ENCODE measurements around the gene SETD7. TPM values are rescaled to one million over a fixed set of nuclear protein-coding genes. Genes with fewer than 3 reads are reported as not detected.

The SETD7 gene
- total RNA-seq, 4 donors from 2014 or later, result 73.1 to 134 (median 113) TPM

DNA sequence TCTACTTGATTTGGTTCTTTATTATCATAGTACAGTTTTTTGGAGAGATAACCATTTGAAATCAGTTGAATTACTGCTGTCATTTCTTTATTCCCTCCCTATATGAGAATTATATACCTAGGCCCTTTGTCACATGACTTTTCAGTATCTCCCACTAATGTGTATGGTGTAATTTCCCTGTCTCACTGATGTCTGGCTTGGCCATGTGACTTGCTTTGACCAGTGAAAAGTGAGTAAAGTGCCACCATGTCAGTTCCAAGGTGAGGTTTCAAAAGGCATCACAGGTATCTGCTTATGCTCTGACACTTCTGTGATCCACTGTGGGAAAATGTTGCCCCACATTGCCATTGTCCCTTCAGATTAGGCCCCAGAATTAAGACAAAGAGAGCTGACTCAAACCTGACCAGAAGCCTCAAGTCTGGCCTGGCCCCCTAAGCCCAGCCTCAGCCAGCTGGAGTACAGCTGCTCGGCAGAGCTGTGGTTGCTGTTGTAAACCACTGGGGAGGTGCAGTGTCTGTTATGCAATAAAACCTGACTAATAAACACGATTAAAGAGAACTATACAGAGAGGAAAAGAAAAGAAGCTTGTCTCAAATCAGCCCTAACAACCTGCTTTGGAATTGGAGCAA, 27.5 kb downstream of the SETD7 start:
- H3K9me3 ChIP-seq, result no peaks in the 10 kb centered on the region
- no peaks in the 10 kb centered on the region for H3K27me3 ChIP-seq
- H3K4me3 ChIP-seq, result no peak overlapping the region
- intact Hi-C loops (cut with DNase I; ENCODE audit: low total_unique reads) (no loop called here), in situ Hi-C loops (cut with MboI; ENCODE audit: low sequenced_read_pairs in 4 of 4) (no loop called here)
- peak overlapping the region; percentile 13 to 53 (median 34) for H3K27ac ChIP-seq
- peaks cover 0 to 30% of the 10 kb centered on the region in 2 donors for H3K36me3 ChIP-seq
- ATAC-seq (peak; percentile 13 to 31), DNase-seq (peak in 1 of 2 donors; percentile 55)
- no peak for TF ChIP-seq POLR2A (IDR thresholded peaks at IDR 0.05)
- H3K4me1 ChIP-seq, result peaks cover 18 to 24% of the 10 kb centered on the region in 2 donors

DNA sequence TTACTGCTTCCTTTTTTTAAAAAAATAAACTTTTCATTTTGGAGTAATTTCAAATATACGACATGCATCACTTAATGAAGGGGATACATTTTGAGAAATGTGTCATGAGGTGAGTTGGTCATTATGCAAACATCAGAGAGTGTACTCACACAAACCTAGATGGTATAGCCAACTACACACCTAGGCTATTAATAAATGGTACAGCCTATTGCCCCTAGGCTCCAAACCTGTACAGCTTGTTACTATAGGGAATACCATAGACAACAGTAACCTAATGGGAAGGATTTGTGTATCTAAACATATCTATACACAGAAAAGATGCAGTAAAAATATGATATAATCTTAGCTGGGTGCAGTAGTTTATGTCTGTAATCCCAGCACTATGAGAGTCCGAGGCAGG, 29.1 kb downstream of the SETD7 start:
- in situ Hi-C loops (cut with MboI; ENCODE audit: low sequenced_read_pairs in 4 of 4) (no loop called here), intact Hi-C loops (cut with DNase I; ENCODE audit: low total_unique reads) (no loop called here)
- Histone ChIP-seq H3K9me3 (no peaks in the 10 kb centered on the region), H3K36me3 (peaks cover 0 to 35% of the 10 kb centered on the region in 2 donors), H3K4me3 (no peak overlapping the region), H3K4me1 (peaks cover 7 to 17% of the 10 kb centered on the region in 2 donors), H3K27ac (peak overlapping the region in 1 of 4 donors; percentile 18), H3K27me3 (no peaks in the 10 kb centered on the region)
- ATAC-seq, result no peak
- no peak for DNase-seq
- no peak for TF ChIP-seq POLR2A (IDR thresholded peaks at IDR 0.05)
- TF ChIP-seq, protein P1, sequence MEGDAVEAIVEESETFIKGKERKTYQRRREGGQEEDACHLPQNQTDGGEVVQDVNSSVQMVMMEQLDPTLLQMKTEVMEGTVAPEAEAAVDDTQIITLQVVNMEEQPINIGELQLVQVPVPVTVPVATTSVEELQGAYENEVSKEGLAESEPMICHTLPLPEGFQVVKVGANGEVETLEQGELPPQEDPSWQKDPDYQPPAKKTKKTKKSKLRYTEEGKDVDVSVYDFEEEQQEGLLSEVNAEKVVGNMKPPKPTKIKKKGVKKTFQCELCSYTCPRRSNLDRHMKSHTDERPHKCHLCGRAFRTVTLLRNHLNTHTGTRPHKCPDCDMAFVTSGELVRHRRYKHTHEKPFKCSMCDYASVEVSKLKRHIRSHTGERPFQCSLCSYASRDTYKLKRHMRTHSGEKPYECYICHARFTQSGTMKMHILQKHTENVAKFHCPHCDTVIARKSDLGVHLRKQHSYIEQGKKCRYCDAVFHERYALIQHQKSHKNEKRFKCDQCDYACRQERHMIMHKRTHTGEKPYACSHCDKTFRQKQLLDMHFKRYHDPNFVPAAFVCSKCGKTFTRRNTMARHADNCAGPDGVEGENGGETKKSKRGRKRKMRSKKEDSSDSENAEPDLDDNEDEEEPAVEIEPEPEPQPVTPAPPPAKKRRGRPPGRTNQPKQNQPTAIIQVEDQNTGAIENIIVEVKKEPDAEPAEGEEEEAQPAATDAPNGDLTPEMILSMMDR (IDR thresholded peaks at IDR 0.05 in 4 of 5, conservative IDR thresholded peaks at IDR 0.05 in 1 of 5), result no peak

DNA sequence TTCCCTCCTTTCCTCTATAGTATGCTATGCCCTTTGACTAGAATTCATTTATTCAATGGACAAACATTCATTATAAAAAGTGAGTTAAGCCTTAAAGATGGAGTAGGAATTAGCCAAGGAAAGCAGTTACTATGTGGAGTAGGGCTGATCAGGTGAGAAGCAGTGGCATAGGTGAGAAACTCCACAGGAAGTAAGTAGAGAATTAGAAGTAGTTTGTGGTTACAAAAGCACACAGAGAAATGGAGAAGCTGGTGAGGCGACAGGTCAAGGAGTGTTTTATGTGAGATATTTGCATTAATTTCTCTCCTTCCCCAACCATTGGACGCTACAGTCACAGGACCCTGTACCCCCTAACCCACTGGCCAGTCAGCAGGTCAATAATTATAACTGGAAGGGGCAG, 30.6 kb downstream of the SETD7 start:
- DNase-seq, result no peak
- no peak for ATAC-seq
- H3K27me3 ChIP-seq, result no peaks in the 10 kb centered on the region
- peaks cover 7 to 17% of the 10 kb centered on the region in 2 donors for H3K4me1 ChIP-seq
- intact Hi-C loops (cut with DNase I; ENCODE audit: low total_unique reads), result no loop called here
- in situ Hi-C loops (cut with MboI; ENCODE audit: low sequenced_read_pairs in 4 of 4), result no loop called here
- H3K36me3 ChIP-seq, result peaks cover 0 to 49% of the 10 kb centered on the region in 2 donors
- no peak overlapping the region for H3K27ac ChIP-seq
- H3K4me3 ChIP-seq, result no peak overlapping the region
- no peak for TF ChIP-seq POLR2A (IDR thresholded peaks at IDR 0.05)
- TF ChIP-seq, protein P1 (IDR thresholded peaks at IDR 0.05 in 4 of 5, conservative IDR thresholded peaks at IDR 0.05 in 1 of 5), result no peak
- no peaks in the 10 kb centered on the region for H3K9me3 ChIP-seq

DNA sequence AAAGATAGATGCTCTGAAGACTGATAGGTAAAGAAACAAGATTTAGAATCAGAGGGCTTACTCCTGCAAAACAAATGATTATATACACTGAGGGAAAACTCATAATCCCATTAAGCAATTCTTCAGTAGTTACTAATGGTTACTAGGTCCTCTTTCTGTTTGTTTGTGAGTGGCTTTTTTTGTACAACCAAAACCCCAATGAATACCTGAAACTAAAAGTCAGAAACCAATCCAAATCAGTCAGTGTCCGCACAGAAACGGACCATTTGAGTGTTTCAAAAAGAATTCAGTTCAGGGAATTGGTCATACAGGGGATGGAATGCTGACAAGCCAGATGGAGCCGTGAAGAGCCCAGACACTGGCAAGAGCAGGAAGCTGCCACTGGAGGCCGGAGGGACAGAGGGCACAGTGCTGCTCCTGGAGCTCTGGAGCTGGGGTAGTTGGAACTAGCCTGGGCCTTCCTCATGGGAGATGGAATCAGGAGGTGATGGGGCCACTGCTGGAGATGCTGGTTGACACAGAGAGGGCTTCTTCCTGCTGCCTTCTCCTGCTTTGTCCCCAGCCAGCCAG, 31.9 kb downstream of the SETD7 start:
- Histone ChIP-seq H3K4me3 (no peak overlapping the region), H3K36me3 (peaks cover 0 to 61% of the 10 kb centered on the region in 2 donors), H3K27me3 (no peaks in the 10 kb centered on the region), H3K4me1 (peaks cover 7 to 19% of the 10 kb centered on the region in 2 donors), H3K27ac (no peak overlapping the region), H3K9me3 (no peaks in the 10 kb centered on the region)
- intact Hi-C loops (cut with DNase I; ENCODE audit: low total_unique reads), result no loop called here
- no peak for ATAC-seq
- TF ChIP-seq, protein P1 (IDR thresholded peaks at IDR 0.05 in 4 of 5, conservative IDR thresholded peaks at IDR 0.05 in 1 of 5), result no peak
- TF ChIP-seq POLR2A (IDR thresholded peaks at IDR 0.05), result no peak
- DNase-seq, result no peak
- in situ Hi-C loops (cut with MboI; ENCODE audit: low sequenced_read_pairs in 4 of 4), result loop anchor here in 1 of 4 donors (25.0 kb wide), 1 partner anchor 487 kb away; no protein-coding TSS in a partner anchor

DNA sequence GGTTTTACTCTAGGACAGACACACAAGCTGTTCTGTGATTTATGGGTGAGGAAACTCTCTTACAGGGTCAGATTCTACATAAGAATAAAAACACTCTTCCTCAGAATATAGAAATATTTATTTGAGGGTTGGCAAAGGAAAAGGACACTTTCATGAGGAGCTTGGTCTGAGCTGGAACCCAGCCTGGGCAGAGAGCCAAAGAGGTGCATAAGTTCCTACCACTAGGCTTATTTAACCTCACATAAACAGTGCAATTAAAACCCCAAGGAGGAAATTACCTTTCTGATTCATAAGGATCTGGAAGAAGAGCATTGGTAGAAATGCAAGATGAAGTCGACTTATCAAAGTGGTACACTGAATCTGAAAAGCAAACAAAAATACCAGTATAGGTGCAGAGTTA, 32.9 kb downstream of the SETD7 start:
- H3K36me3 ChIP-seq, result peaks cover 0 to 60% of the 10 kb centered on the region in 2 donors
- H3K4me3 ChIP-seq, result no peak overlapping the region
- H3K4me1 ChIP-seq, result peaks cover 4 to 19% of the 10 kb centered on the region in 2 donors
- intact Hi-C loops (cut with DNase I; ENCODE audit: low total_unique reads), result no loop called here
- H3K27me3 ChIP-seq, result no peaks in the 10 kb centered on the region
- no peak for TF ChIP-seq POLR2A (IDR thresholded peaks at IDR 0.05)
- TF ChIP-seq, protein P1 (IDR thresholded peaks at IDR 0.05 in 4 of 5, conservative IDR thresholded peaks at IDR 0.05 in 1 of 5), result no peak
- H3K27ac ChIP-seq, result peak overlapping the region in 1 of 4 donors; percentile 21
- H3K9me3 ChIP-seq, result no peaks in the 10 kb centered on the region
- DNase-seq, result no peak
- in situ Hi-C loops (cut with MboI; ENCODE audit: low sequenced_read_pairs in 4 of 4), result loop anchor here in 1 of 4 donors (25.0 kb wide), 1 partner anchor 486 kb away; no protein-coding TSS in a partner anchor
- ATAC-seq, result no peak

All from gastrocnemius medialis (tissue), 4 donors.